Ovary (tissue), 3 donors: ENCODE data around the gene VPS8.

Experiments
- EP300 ChIP-seq: sonication (generic); formaldehyde crosslinking; IDR thresholded peaks from one replicate; pipeline ENCODE4 v1.6.1; 2017; ENCODE audit warnings: antibody characterized with exemption
- POLR2A ChIP-seq: fragments of 450-650 bp; IDR thresholded peaks from one replicate; pipeline ENCODE4 v1.6.1; 2017; ENCODE audit warnings: antibody characterized with exemption, mild to moderate bottlenecking, moderate library complexity
- TF ChIP-seq, protein P1 (sequence below), 3 donors: fragments of 450-650 bp in 2 of 3; fragments of 200-600 bp in 1 of 3; IDR thresholded peaks; one replicate each; pipeline versions ENCODE4 v1.5.1 to v1.8.0; 2016 to 2022; ENCODE audit warnings: antibody characterized with exemption in 3 of 3, mild to moderate bottlenecking in 1 of 3
- donor health status: DM: no; HTN: no; CAD: no.

DNA sequence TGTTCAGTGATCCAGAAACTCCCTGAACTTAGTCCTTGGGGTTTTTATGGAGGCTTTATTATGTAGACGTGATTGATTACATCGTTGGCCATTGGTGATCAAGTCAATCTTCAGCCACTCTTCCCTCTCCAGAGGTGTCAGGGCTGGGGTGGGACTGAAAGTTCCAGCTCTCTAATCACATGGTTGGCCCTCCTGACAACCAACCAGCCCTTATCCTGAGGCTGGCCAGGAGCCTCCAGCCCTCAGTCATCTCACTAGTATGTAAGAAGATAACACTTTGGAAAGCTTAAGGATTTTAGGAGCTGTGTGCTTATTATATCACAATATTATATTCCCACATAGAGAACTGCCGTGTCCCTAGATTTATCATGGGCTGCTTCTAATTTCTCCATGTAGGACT lies 142.3 kb downstream of the VPS8 start:
- TF ChIP-seq, protein P1, sequence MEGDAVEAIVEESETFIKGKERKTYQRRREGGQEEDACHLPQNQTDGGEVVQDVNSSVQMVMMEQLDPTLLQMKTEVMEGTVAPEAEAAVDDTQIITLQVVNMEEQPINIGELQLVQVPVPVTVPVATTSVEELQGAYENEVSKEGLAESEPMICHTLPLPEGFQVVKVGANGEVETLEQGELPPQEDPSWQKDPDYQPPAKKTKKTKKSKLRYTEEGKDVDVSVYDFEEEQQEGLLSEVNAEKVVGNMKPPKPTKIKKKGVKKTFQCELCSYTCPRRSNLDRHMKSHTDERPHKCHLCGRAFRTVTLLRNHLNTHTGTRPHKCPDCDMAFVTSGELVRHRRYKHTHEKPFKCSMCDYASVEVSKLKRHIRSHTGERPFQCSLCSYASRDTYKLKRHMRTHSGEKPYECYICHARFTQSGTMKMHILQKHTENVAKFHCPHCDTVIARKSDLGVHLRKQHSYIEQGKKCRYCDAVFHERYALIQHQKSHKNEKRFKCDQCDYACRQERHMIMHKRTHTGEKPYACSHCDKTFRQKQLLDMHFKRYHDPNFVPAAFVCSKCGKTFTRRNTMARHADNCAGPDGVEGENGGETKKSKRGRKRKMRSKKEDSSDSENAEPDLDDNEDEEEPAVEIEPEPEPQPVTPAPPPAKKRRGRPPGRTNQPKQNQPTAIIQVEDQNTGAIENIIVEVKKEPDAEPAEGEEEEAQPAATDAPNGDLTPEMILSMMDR (IDR thresholded peaks at IDR 0.05): no peak
- TF ChIP-seq POLR2A (no peak), EP300 (no peak)
